GM13977 (cell line): Measurements from ENCODE around the gene ZNF497.
"Not testable (repeated sequence)": the region's sequence is repeated elsewhere in the genome, so short reads cannot be mapped to it uniquely, and the experiment has no call there.

Experiments
- DNase-seq: peaks from one replicate; pipeline ENCODE4 v3.0.0; 2012; ENCODE audit warnings: low spot score
- in situ Hi-C: fragments of 300-500 bp; cut with MboI; formaldehyde crosslinking; loops from one replicate; pipeline ENCODE4 v1.12.0; 2022; ENCODE audit warnings: low sequenced_read_pairs, low pct_unique_long_range_greater_than_20kb, mixed read lengths, inconsistent platforms; ENCODE audit not compliant: unreplicated experiment
- TF ChIP-seq, protein P1 (sequence below): IDR thresholded peaks from 2 replicates; pipeline ENCODE4 v1.5.1; 2012; ENCODE audit warnings: mild to moderate bottlenecking, control low read depth; ENCODE audit not compliant: insufficient read depth; ENCODE audit errors: extremely low read depth, missing control alignments

The ZNF497 gene

DNA sequence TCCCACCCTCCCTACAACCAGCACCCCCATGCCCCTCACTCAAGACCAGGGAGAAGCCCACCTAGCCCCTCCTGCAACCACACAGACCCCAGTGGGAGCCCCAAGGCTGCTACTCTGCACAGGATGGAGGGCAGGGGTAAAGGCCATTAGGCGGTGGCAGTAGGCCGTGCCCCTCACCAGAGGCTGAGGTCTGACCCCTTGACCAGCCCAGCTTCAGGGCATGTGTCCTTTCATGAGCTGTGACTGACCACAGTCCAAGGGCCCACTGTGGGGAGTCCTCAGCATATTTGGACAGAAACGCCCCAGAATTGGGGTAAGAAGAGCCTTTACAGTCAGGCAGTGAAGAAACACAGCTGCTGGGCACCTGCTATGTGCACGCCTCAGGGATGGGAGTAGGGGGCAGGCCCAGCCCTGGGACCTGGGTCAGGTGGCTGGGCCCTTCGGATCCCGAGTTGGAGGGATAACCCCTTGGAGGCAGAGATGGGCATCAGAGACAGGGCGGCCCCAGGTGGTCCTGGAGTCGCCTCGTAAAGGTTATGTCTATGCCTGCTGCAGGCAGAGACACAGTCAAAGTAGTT is 22.9 kb upstream of the ZNF497 start:
- in situ Hi-C loops = no loop called here
- no peak for DNase-seq
- TF ChIP-seq, protein P1, sequence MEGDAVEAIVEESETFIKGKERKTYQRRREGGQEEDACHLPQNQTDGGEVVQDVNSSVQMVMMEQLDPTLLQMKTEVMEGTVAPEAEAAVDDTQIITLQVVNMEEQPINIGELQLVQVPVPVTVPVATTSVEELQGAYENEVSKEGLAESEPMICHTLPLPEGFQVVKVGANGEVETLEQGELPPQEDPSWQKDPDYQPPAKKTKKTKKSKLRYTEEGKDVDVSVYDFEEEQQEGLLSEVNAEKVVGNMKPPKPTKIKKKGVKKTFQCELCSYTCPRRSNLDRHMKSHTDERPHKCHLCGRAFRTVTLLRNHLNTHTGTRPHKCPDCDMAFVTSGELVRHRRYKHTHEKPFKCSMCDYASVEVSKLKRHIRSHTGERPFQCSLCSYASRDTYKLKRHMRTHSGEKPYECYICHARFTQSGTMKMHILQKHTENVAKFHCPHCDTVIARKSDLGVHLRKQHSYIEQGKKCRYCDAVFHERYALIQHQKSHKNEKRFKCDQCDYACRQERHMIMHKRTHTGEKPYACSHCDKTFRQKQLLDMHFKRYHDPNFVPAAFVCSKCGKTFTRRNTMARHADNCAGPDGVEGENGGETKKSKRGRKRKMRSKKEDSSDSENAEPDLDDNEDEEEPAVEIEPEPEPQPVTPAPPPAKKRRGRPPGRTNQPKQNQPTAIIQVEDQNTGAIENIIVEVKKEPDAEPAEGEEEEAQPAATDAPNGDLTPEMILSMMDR = no peak

DNA sequence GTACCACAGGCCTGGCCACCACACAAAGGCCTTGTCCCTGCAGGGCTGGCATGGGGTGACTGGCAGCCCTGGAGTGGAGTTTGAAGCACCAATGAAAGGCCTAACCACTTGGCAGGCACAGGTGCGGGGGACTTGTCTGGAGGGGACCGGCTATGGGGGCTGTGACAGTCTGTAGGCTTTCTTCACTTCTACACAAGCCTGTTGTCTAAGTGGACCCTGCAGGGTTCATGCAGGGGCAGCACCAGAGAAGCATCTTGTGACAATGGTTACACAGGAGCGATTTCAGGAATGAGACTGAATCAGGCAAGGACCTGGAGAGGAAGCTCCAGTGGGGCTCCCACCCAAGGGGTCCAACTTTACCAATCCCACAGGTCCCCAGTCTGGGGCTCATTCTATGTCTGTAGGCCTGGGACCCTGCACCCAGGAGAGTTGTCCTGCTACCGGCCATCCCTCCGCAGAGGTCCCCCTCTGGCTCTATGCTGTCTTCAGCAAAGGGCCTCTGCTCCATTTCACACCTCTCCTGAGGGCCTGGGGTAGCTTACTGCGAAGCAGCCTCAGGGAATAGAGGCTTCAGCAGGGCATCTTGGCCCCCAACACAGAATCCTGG is 20.5 kb upstream of the ZNF497 start:
- DNase-seq = no peak
- TF ChIP-seq, protein P1 = no peak
- in situ Hi-C loops = no loop called here

DNA sequence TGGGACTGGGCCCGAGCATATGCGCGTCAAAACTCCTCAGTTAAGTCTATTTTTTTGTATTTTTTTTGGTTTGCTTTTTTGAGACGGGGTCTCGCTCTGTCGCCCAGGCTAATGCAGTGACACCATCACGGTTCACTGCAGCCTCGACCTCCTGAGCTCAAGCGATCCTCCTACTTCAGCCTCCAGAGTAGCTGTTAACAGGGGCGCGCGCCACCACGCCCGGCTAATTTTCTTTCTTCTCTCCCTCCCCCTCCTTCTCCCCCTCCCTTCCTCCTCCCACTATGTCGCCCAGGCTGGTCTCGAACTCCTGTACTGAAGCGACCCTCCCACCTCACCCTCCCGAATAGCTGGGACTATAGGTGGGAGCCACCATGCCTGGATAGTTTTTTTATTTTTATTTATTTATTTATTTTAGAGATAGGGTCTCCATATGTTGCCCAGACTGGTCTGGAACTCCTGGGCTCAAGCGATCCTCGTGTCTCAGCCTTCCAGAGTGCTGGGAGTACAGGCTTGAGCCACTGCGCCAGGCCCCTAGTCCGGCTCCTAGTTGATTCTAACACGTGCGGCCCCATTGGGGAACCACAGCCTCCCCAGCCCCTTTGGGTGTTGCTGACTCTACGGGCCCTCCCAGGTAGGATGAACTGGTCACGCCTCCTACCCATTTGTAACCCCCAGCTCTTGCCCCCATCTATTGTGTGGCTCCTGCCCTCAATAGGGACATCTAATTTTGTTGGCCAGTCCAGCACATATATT is 19.1 kb upstream of the ZNF497 start:
- TF ChIP-seq, protein P1 = no peak
- in situ Hi-C loops = no loop called here
- no peak for DNase-seq

DNA sequence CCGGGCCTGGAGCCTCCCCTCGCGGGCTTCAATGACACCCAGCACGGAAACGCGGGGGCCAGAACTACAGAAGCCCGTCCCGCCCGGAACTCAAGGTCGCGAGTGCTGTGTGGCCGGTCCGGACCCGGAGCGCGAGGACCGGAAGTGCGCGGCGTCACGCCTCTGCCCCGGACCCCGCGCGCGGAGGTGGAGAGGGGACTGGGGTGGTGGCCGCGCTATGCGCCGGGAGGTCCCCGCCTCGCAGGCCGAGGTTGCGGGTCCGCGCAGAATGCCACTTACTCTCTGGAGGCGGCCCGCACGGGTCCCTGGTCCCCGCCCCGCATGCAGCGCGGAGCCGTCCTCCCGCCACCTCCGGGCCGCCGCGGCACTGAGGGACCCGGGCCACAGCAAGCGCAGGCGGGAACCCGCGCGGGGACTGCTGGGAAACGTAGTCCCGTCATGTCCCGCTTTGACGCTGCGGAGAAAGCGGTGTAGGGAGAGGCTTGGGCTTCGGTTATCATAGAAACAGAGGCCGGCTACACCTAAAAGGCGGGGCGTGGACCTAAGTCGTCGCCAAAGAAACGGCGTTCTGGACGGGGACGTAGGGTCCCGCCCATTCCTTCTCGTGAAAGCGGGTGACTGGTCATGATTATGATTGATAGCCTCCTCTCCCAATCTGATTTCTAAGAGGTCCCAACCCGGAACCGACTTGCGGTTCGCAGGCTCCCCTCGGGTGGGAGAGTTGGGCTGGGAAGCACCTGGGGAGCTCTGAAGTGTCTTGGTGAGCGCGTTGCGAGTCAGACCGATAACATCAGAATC is 18.3 kb upstream of the ZNF497 start, which contains the start of gene ZNF837:
Gene ZNF837 (minus strand): TSS at position 369 of the 798 bp plus-strand sequence. CDS start 11,698 bp downstream, outside the sequence.
- in situ Hi-C loops = no loop called here
- TF ChIP-seq, protein P1 = no peak
- peak; percentile 97 for DNase-seq

DNA sequence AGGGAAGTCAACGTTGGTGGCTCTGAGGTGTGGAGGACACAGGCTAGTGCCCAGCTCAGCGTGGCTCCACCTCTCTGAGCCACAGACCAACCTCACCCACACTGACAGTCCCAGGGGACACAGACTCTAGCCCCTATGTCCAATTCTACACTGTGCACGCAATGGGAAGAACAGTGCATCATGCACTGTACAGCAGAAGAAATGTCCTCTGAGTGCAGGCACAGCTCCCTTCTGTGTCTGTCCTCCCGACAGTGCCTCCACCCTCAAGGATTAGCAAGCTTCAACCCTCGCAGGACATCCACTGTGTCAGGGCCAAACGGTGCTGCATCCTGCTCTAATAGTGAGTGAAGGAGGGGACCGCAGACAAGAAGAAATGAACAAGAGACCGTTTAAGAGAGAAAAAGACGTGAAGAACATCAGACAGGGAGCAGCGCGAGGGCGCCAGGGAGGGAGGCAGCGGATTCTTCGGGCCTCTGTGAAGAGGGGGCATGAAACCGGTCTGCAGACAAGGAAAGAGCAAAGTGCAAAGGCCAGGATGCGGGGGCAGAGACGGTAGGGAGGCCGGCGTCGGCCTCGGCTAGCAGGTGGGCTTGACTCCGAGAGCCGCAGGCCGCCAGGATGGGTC is 17.6 kb upstream of the ZNF497 start:
- in situ Hi-C loops = no loop called here
- DNase-seq = no peak
- TF ChIP-seq, protein P1 = no peak

DNA sequence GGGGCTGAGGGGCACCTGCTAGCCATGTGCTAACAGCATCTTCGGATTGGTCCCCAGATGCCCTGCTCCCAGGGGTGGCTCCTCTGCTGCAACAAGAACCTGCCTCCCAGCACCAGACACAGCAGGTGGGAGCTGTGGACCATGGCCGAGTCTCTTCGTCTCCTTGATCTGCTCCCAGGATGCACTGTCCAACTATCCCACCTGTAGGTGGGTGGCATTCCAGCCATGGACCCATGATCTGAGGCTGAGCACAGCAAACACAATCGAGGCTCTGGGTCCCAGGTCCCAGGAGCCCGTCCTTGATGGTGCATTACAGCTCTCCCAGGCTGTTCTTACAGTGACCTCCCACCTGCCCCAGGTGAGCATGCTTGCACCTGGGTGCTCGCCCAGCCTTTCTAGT is 16.7 kb upstream of the ZNF497 start:
- TF ChIP-seq, protein P1 = no peak
- DNase-seq = no peak
- in situ Hi-C loops = no loop called here

DNA sequence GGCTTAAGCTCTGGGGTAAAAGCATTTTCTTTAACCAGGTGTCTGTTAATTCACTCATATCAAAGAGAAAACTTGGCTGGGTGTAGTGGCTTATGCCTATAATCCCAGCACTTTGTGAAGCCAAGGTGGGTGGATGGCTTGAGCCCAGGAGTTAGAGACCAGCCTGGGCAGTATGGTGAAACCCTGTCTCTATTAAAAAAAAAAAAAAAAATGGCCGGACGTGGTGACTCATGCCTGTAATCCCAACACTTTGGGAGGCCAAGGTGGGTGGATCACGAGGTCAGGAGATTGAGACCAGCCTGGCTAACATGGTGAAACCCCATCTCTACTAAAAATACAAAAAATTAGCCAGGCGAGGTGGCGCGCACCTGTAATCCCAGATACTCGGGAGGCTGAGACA is 14.2 kb upstream of the ZNF497 start:
- in situ Hi-C loops, DNase-seq: not testable (repeated sequence)
